Daoy (cell line): Measurements from ENCODE around the gene CFAP99. TPM values are rescaled to one million over a fixed set of nuclear protein-coding genes. Genes with fewer than 3 reads are reported as not detected.
"Not testable (repeated sequence)": the region's sequence is repeated elsewhere in the genome, so short reads cannot be mapped to it uniquely, and the experiment has no call there.

ENCODE experiments used
- DNase-seq: peaks from one replicate; pipeline ENCODE4 v3.0.0-alpha.2; 2015; ENCODE audit warnings: low read depth
- total RNA-seq: library from RNA; depleted of rRNA; stranded (reverse); fragments of >200 nt; shearing (Covaris generic); gene quantifications from 2 replicates; pipeline ENCODE4 v1.2.3, GENCODE V29; 2014

CFAP99 gene
- total RNA-seq, 1 experiment from 2014 or later = not detected

- no peak for DNase-seq
These were observed 9.9 kb downstream of the CFAP99 start for GRCh38 chr4:2428496-2429213.

- DNase-seq = not testable (repeated sequence)
These were observed 11.4 kb downstream of the CFAP99 start for GRCh38 chr4:2429945-2430757.

- DNase-seq = no peak
These were observed 13.2 kb downstream of the CFAP99 start for GRCh38 chr4:2432004-2432403.

GRCh38 chr4:2432991-2433530 is 14.3 kb downstream of the CFAP99 start:
- DNase-seq = peak; percentile 52

GRCh38 chr4:2433609-2434350 is 15.0 kb downstream of the CFAP99 start:
- DNase-seq = no peak

- DNase-seq = no peak
These were observed 15.7 kb downstream of the CFAP99 start for GRCh38 chr4:2434420-2434819.

GRCh38 chr4:2436301-2436700 is 17.5 kb downstream of the CFAP99 start:
- DNase-seq = no peak

- DNase-seq = no peak
These were observed 18.2 kb downstream of the CFAP99 start for GRCh38 chr4:2436761-2437474.

GRCh38 chr4:2437475-2438215 is 18.9 kb downstream of the CFAP99 start:
- no peak for DNase-seq

GRCh38 chr4:2438822-2439718 is 20.3 kb downstream of the CFAP99 start:
- no peak for DNase-seq

- peak; percentile 83 for DNase-seq
These were observed 22.8 kb downstream of the CFAP99 start for GRCh38 chr4:2441393-2442174.

- DNase-seq = no peak
These were observed 23.6 kb downstream of the CFAP99 start for GRCh38 chr4:2442175-2442993.

- no peak for DNase-seq
These were observed 24.4 kb downstream of the CFAP99 start for GRCh38 chr4:2443061-2443730.

GRCh38 chr4:2443956-2444740 is 25.4 kb downstream of the CFAP99 start:
- DNase-seq = no peak

- no peak for DNase-seq
These were observed 26.4 kb downstream of the CFAP99 start for GRCh38 chr4:2445130-2445529.

GRCh38 chr4:2445571-2445970 is 26.8 kb downstream of the CFAP99 start:
- no peak for DNase-seq
